VCaP (cell line): ENCODE measurements around the gene SCIN.
"Not testable (repeated sequence)": the region's sequence is repeated elsewhere in the genome, so short reads cannot be mapped to it uniquely, and the experiment has no call there.

Experiments used
- H3K27ac ChIP-seq: fragments of 450-650 bp; 2 replicates; pipeline ENCODE4 v1.5.1; 2017
- CTCF ChIP-seq: fragments of 450-650 bp; conservative IDR thresholded peaks from 2 replicates; pipeline ENCODE4 v1.5.1; 2017; ENCODE audit warnings: mild to moderate bottlenecking, moderate library complexity

SCIN gene

GRCh38 chr7:12642508-12642907 lies 72.0 kb downstream of the SCIN start:
- no peak overlapping the region for H3K27ac ChIP-seq
- TF ChIP-seq CTCF = no peak

- TF ChIP-seq CTCF = no peak
- no peak overlapping the region for H3K27ac ChIP-seq
Observed at GRCh38 chr7:12643001-12643643, 72.6 kb downstream of the SCIN start.

GRCh38 chr7:12643644-12644043 lies 73.1 kb downstream of the SCIN start:
- no peak for TF ChIP-seq CTCF
- no peak overlapping the region for H3K27ac ChIP-seq

DNA sequence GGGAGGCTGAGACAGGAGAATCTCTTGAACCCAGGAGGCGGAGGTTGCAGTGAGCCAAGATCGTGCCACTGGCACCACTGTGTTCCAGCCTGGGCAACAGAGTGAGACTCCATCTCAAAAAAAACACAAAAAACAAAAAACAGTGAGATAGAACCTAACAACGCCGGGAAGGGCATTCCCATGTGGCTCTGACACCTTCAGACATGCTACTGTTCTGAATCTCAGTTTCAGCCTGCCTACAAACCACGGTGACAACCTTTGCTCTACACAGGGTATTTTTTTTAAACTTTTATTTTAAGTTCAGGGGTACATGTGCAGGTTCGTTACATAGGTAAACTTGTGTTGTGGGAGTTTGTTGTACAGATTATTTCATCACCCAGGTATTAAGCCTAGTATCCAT lies 74.7 kb downstream of the SCIN start:
- not testable (repeated sequence) for H3K27ac ChIP-seq

DNA sequence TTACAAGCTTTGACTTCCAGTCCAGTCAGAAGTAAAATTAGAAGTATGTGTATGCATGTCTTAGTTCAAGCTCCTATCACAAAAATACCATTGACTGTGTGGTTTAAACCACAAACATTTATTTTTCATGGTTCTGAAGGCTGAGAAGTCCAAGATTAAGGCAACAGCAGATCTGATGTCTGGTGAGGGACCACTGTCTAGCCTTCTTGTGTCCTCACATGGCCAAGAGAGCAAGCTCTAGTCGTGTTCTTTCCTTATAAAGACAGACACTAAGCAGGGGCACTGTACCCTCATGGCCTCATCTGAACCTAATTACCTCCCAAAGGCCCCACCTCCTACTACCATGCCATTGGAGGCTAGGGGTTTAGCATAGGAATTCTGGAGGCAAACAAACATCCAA lies 75.6 kb downstream of the SCIN start:
- H3K27ac ChIP-seq = no peak overlapping the region
- no peak for TF ChIP-seq CTCF

GRCh38 chr7:12647364-12648219 lies 77.1 kb downstream of the SCIN start:
- no peak for TF ChIP-seq CTCF
- H3K27ac ChIP-seq = peak overlapping the region; percentile 81

DNA sequence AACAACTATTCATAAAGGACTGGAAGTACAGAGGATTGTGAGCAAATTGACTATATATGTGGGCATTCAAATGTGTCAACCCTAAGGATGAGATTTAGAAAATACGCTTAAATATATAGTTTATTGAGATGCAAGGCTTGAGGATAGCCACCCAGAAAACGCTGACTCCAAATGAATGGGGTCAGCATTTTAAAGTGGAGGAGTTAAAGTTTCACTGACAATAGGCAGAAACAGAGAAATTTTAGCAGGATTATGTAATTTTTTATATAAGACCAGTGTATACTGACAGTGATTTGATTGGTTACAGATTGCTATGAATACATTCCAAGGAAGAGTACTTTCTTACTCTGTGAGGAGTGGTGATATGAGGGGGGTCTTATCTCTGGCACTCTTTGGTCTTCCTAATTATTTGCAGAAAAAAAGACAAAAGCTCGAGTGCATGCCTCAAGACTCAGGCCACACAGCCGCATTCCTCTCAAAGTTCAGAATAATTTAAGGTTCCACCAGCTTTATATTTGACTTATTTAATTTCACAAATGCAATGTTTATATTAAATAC lies 78.3 kb downstream of the SCIN start:
- no peak for TF ChIP-seq CTCF
- H3K27ac ChIP-seq = peak overlapping the region; percentile 81

- no peak for TF ChIP-seq CTCF
Observed at GRCh38 chr7:12649348-12649747, 78.8 kb downstream of the SCIN start.

More at GRCh38 chr7:12649348-12649747, 78.8 kb downstream of the SCIN start:
- H3K27ac ChIP-seq = peak overlapping the region; percentile 81
